GM19043 (cell line): ENCODE measurements around the gene POLR1A.

ENCODE experiments used
- ATAC-seq: cut with Tn5 transposase; IDR thresholded peaks from one replicate; pipeline ENCODE4 v1.9.1; 2021; ENCODE audit warnings: low read depth; ENCODE audit not compliant: unreplicated experiment

POLR1A gene

DNA sequence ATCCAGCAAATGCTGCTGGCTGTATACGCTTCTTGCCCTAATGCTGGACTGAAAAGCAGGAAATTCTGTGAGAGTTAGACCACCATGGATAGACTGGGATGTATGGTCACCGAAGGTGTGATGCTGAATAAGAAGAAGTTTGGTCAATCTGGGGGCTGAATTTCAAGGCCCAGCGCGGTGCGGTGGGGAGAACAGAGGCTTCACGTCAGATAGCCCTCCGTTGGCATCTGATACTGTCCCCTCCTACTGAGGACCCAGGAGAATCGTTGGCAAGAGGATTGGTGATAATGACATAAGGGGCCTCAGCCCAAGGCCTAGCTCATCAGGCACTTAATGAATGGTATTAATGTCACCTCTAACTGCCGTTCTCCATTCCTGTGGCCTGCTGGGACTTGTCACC is 119.6 kb downstream of the POLR1A start:
- ATAC-seq, result no peak

DNA sequence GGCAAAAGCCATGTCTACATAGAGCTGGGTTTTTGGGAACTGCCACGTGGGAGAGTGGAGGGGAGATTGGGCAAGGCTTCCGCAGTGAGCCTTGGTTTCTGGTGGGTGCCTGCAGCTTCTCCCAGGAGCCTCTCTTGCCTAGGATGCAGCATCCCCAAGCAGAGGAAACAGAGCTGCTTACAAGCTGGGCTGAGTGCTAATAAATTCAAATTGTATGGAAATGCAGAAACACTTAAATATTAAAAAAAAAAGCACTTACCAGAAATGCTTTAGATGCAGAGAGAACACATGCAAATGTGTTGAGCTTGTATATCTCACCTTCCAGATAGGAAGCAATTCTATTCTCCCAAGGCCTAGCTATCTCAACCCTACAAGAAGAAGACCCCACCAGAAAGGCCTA is 120.9 kb downstream of the POLR1A start:
- no peak for ATAC-seq

GRCh38 chr2:85983766-85984165 is 121.9 kb downstream of the POLR1A start:
- no peak for ATAC-seq

DNA sequence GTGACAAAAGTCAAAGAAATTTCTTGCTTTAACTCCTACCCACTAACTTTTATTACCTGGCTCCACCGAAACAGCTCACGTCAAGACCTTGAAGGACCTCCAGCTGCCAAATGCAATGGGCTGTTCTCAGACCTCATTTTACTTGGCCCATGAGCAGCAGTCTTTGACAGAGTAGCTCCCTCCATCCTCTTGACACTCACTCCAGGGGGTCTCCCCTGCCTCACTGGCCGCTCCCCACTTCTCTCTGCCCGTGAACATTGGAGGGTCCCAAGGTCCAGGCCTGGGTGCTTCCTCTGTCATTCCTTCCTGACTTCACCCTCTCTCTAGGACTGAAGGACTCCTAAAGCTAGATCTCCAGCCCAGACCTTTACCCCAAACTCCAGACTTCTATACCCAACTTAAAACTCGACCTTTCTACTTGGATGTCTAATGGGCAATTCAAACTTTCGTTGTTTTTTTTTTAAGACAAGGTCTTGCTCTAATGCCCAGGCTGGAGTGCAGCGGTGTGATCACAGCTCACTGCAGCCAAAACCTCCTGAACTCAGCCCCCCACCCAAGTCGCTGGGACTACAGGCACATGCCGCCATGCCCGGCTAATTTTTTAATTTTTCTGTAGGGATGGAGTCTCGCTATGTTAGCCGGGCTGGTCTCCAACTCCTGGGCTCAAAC is 124.0 kb downstream of the POLR1A start:
- no peak for ATAC-seq

DNA sequence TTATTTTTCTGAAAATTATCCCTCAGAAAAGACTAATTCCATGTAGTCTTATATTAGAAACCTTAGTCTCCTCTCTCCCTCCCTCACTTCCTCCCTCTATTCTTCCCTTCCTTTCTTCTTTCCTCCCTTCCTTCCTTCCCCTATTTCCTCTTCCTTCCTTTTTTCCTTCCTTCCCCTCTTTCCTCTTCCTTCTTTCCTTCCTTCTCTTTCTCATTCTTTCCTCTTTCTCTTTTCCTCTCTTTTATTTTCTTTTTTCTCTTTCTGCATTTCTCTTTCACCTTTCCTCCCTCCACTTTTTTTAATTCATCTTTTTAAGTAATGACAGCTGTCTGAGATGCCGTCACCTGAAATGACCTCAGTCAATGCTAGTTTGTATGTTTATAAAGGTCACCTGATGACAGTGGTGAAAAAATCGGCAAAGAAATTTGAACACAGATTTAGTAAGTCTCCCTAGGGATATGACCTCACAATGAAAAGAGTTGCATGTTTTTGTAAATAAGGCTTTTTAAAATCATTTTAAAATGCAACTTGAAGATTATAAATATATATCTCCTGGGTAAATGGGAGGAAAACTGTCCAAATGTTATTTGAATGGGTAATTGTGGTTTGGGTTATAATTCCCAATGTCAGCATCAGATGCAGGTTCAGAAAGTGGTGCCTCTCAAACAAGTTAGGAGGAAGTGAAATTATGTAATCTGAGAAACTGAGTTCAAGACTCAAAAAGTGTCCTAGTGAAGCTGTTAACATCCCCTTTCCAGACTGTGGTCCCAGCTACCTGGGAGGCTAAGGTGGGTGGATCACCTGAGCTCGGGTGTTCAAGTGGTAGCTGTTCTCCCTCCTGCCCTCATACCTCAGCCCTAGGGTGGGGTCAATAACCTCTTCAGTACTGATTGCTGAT is 126.6 kb downstream of the POLR1A start:
- ATAC-seq, result no peak

DNA sequence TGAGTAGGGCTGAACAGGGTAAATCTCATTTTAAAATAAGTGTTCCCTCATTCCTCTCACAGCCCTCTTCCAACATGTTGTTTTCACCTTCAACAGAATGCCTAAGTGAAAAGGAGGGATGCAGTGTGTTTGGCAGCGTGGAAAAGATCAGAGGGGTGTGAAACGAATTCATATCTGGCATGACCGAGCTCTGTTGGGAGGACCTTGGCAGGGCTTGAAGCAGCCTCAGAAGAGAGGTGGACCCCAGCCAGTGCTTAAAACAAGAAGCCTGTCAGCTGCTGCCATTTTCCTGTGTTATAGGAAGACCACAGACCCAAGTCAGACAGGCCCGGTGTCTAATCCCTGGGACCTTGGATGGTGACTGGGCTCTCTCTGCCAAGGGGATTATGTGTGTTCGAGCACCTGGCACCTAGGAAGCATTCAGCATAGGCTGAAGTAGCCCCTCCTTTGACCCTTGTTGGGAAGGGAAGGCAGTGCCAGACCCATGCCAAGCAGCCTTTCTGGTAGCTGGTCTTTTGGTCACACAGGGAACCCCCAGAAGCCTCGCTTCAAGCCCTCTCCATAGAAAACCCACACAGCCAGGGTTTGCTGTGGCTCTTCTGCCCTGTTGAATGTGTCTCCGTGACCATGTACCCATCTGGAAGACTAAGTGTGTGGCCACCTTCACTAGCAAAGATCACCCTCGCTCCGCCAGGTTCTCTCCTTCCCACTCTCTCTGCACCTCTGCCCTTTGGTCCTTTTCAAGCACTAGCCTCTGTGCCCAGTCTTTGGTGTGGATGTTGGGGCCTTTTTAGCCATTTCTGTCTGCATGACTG is 129.4 kb downstream of the POLR1A start:
- no peak for ATAC-seq

DNA sequence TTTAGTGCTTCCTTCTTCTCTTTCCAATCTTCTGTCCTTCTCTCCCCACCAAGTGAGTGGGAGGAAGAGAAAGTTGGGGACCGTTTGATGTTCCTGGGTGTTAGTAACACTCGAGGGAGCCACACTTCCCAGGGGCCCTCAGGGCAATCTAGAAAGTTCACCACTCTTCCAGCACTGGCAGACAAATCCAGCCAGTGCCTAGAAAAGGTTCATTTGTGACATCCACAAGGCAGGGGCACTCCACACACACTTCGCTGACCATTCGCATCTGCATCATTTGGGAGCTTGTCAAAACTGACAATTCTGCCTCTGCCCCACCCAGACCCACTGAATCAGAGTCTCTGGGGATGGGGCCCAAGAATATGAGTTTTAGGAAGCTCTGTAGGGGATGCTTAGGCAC is 130.1 kb downstream of the POLR1A start:
- no peak for ATAC-seq

- no peak for ATAC-seq
Observed at GRCh38 chr2:85974390-85974789, 131.3 kb downstream of the POLR1A start.

GRCh38 chr2:85972355-85972754 is 133.3 kb downstream of the POLR1A start:
- ATAC-seq, result no peak

DNA sequence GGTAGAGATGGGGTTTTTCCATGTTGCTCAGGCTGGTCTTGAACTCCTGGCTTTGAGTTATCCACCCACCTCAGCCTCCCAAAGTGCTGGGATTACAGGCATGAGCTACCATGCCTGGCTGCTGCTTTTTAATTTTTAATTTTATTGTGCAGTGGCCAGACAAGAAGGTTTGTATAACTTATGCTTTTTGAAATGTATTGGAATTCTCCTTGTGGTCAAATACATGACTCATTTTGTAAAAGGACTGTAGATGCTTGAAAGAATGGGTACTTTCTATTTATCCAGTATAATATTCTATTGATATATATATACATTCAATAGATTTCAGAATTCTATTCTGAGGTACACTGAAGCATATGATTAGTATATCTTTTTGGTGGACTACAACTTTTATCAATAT is 134.3 kb downstream of the POLR1A start:
- no peak for ATAC-seq
